ENCODE results near the gene CPNE1. TPM values are rescaled to one million over a fixed set of nuclear protein-coding genes. Genes with fewer than 3 reads are reported as not detected.
"Not testable (repeated sequence)": the region's sequence is repeated elsewhere in the genome, so short reads cannot be mapped to it uniquely, and the experiment has no call there.

CPNE1 gene
- total and polyA plus RNA-seq, 8 donors = 59.7 to 138 (median 75.2) TPM

DNA sequence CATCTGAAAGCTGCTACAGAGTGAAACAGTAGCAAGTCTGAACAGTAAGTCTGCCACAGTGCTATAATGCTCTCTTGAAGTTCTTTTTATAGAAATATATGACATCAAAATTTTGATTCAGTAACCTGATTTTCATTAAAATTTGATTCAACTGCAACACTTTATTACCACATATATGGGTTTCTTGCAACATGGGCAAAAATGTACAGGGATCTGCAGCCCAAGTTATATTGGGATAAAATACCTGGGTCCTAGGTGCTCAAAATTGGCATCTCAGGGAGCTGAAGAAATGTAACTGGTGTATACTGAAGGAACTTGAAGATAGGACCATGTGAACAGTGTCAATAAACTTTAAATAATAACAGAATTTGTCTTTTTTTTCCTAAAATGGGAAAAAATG, 45.3 kb upstream of the CPNE1 start:
- DNase-seq (no peak), ATAC-seq (no peak), FAIRE-seq (no peak)
- Histone ChIP-seq H3K36me3 (peaks cover 0 to 87% (median 53%) of the 10 kb centered on the region in 3 donors), H3K27ac (no peak overlapping the region), H3K4me3 (no peak overlapping the region), H3K27me3 (no peaks in the 10 kb centered on the region), H3K4me1 (peaks cover 0 to 7% (median 0%) of the 10 kb centered on the region in 3 donors), H3K9me3 (no peaks in the 10 kb centered on the region)
- intact Hi-C loops (cut with DNase I) = no loop called here
- TF ChIP-seq, protein P1, sequence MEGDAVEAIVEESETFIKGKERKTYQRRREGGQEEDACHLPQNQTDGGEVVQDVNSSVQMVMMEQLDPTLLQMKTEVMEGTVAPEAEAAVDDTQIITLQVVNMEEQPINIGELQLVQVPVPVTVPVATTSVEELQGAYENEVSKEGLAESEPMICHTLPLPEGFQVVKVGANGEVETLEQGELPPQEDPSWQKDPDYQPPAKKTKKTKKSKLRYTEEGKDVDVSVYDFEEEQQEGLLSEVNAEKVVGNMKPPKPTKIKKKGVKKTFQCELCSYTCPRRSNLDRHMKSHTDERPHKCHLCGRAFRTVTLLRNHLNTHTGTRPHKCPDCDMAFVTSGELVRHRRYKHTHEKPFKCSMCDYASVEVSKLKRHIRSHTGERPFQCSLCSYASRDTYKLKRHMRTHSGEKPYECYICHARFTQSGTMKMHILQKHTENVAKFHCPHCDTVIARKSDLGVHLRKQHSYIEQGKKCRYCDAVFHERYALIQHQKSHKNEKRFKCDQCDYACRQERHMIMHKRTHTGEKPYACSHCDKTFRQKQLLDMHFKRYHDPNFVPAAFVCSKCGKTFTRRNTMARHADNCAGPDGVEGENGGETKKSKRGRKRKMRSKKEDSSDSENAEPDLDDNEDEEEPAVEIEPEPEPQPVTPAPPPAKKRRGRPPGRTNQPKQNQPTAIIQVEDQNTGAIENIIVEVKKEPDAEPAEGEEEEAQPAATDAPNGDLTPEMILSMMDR (IDR thresholded peaks at IDR 0.05) = no peak

DNA sequence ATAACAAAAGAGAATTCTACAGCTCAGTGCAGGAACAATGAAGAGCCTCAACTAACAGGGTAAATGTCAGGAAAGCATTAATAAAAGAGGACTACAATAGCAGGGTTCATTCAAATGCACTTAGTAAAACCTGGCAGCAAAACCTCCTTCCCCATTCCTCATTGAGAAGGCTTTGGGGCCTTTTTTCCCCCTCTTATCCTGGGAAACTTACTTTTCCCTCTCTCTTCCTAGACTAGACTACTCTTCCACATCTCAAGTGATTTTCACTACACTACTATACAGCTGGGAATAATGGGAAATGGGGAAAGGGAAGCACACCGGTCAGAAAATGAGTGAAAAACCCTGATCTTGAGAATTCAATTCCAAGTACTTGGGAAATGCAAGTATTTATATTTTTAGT, 44.6 kb upstream of the CPNE1 start:
- Histone ChIP-seq H3K4me3 (no peak overlapping the region), H3K27ac (no peak overlapping the region), H3K27me3 (no peaks in the 10 kb centered on the region), H3K4me1 (peaks cover 0 to 7% (median 0%) of the 10 kb centered on the region in 3 donors), H3K9me3 (no peaks in the 10 kb centered on the region), H3K36me3 (peaks cover 4 to 87% (median 54%) of the 10 kb centered on the region in 3 donors)
- TF ChIP-seq, protein P1 (IDR thresholded peaks at IDR 0.05) = no peak
- DNase-seq (no peak), ATAC-seq (no peak), FAIRE-seq (no peak)
- 82 to 88% methylated on average over 1 of the region's 1 CpG for WGBS, 2 donors
- intact Hi-C loops (cut with DNase I) = no loop called here

DNA sequence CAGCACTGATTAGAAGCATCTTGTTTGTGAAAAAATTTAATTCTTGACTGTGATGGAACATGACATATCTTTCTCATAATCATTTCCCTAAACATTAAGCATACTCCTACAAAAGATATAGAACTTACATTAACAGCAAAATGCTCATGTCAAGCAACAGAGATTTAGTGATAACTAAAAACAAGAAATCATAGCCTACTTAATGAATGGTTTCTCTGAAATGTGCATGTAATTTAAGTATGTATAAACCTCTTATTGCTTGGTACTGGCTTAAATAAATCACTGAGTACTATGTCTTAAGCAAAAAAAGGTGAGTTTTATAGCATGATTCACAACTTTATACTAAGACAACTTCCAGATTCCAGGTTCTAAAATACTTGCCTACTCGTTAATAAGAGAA, 43.8 kb upstream of the CPNE1 start:
- no peak for FAIRE-seq
- H3K27ac ChIP-seq = no peak overlapping the region
- peaks cover 9 to 87% (median 55%) of the 10 kb centered on the region in 3 donors for H3K36me3 ChIP-seq
- peaks cover 0 to 7% (median 0%) of the 10 kb centered on the region in 3 donors for H3K4me1 ChIP-seq
- H3K27me3 ChIP-seq = no peaks in the 10 kb centered on the region
- ATAC-seq = no peak
- intact Hi-C loops (cut with DNase I) = no loop called here
- no peak for DNase-seq
- H3K9me3 ChIP-seq = no peaks in the 10 kb centered on the region
- no peak overlapping the region for H3K4me3 ChIP-seq
- TF ChIP-seq, protein P1 (IDR thresholded peaks at IDR 0.05) = no peak
- 38 to 55% methylated on average over 1 of the region's 1 CpG for WGBS, 2 donors

DNA sequence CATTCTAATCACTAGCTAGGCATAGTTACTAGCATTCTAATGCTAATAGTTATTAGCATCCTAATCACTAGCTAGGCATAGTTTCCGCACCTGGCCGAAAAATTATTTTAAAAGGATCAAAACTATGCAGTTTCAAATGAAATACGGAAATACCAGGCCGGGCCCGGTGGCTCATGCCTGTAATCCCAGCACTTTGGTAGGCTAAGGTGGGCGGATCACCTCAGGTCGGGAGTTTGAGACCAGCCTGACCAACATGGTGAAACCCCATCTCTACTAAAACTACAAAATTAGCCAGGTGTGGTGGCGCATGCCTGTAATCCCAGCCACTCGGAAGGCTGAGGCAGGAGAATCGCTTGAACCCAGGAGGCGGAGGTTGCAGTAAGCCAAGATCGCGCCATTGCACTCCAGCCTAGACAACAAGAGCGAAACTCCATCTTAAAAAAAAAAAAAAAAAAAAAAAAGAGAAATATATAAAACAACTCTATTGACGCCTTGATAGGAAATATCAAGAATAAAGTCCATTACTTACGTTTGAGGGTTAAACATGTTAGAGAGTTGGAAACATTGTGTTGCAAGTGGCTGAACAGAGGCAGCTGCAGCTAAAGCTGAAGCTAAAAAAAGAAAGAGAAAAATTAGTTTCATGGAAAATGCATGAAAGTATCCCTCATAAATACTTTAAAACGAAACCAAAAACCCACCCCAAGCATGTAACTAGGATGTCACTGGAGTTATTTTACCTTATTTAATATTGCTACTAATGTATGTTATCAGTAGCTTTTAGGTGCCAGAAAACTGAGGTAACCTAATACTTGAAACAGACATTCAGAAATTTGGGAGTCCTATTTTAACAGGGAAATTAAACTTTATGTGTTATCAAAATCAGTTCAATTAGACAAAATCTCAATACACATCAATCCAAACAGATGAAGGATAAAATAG, 42.2 kb upstream of the CPNE1 start:
- H3K27ac ChIP-seq; H3K9me3 ChIP-seq; H3K4me1 ChIP-seq; ATAC-seq; H3K27me3 ChIP-seq; DNase-seq; FAIRE-seq; H3K4me3 ChIP-seq; intact Hi-C loops (cut with DNase I): not testable (repeated sequence)
- peaks cover 9 to 81% (median 54%) of the 10 kb centered on the region in 3 donors for H3K36me3 ChIP-seq
- 89 to 92% methylated on average over 17 of the region's 17 CpGs for WGBS, 2 donors

DNA sequence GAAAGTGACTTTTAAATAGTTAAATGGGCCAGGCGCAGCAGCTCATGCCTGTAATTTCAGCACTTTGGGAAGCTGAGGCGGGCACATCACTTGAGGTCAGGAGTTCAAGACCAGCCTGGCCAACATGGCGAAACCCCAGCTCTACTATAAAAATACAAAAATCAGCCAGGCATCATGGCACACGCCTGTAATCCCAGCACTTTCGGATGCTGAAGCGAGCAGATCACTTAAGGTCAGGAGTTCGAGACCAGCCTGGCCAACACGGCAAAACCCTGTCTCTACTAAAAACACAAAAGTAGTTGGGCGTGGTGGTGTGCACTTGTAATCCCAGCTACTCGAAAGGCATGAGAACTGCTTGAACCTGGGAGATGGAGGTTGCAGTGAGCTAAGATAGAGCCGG, 41.2 kb upstream of the CPNE1 start:
- H3K4me1 ChIP-seq; ATAC-seq; H3K9me3 ChIP-seq; H3K27ac ChIP-seq; H3K4me3 ChIP-seq; H3K27me3 ChIP-seq; FAIRE-seq; intact Hi-C loops (cut with DNase I); DNase-seq: not testable (repeated sequence)
- peaks cover 9 to 73% (median 46%) of the 10 kb centered on the region in 3 donors for H3K36me3 ChIP-seq
- 88 to 90% methylated on average over 11 of the region's 11 CpGs for WGBS, 2 donors

All from pancreas (tissue), 10 donors.